HCT116 (cell line): ENCODE data around the gene SLC25A47. TPM values are rescaled to one million over a fixed set of nuclear protein-coding genes. Genes with fewer than 3 reads are reported as not detected.

Source experiments
- ATAC-seq: fragments of 200-7000 bp; cut with Tn5 transposase; 2 replicates; pipeline ENCODE4 v1.9.1; 2020; ENCODE audit warnings: mild to moderate bottlenecking, moderate library complexity
- BruUV-seq: library from RNA; stranded (reverse); fragments of 400-500 nt; replicated peaks from 2 replicates; lab custom pipeline; 2021; lab: Mats Ljungman, UMichigan
- CTCF ChIA-PET: fragments of 300-600 bp; sonication (Branson Sonifier 250); formaldehyde crosslinking; loops from one replicate; lab custom pipeline; 2021; ENCODE audit warnings: antibody characterized with exemption; lab: Charles Lee
- POLR2A ChIA-PET: fragments of 300-600, 350-600 bp; sonication (Branson Sonifier 250); formaldehyde crosslinking; loops from one replicate; lab custom pipeline; 2021; ENCODE audit warnings: antibody characterized with exemption; lab: Charles Lee
- RAD21 ChIA-PET, 2 experiments: fragments of 300-600 bp; sonication (Branson Sonifier 250); formaldehyde crosslinking; loops; one replicate each; lab custom pipeline; 2023; ENCODE audit warnings: low total read pairs in 2 of 2; ENCODE audit not compliant: uncharacterized antibody in 2 of 2, unreplicated experiment in 2 of 2, low non-redundant PET in 1 of 2; lab: Charles Lee
- DNase-seq: peaks from one replicate; pipeline ENCODE4 v3.0.0-alpha.2; 2010; ENCODE audit warnings: low read depth, low spot score
- H2AFZ ChIP-seq: fragments of 200-600 bp; shearing (Covaris generic), sonication (generic); 2 replicates; pipeline ENCODE4 v1.6.1; 2017; ENCODE audit warnings: low read depth, mixed run types, mixed read lengths, antibody characterized with exemption, low read length; ENCODE audit not compliant: poor library complexity, severe bottlenecking
- H3K27ac ChIP-seq: 2 replicates; pipeline ENCODE4 v1.5.1; 2012; ENCODE audit warnings: low read depth, low read length
- H3K27me3 ChIP-seq: fragments of 200-600 bp; sonication (generic); 2 replicates; pipeline ENCODE4 v1.6.1; 2016; ENCODE audit warnings: mixed run types, low read length, mixed read lengths; ENCODE audit not compliant: insufficient read depth
- H3K36me3 ChIP-seq, 2 experiments: fragments of 200-500 bp in 1 of 2; fragments of 200-600 bp in 1 of 2; sonication (Bioruptor generic) in 1 of 2; sonication (generic) in 1 of 2; 2 replicates each; pipeline versions ENCODE4 v1.5.1 to v1.6.1; 2014 to 2016; ENCODE audit warnings: low read length in 2 of 2, inconsistent platforms in 1 of 2, mixed read lengths in 1 of 2, mixed run types in 1 of 2; ENCODE audit not compliant: insufficient read depth in 2 of 2, control insufficient read depth in 1 of 2
- H3K4me1 ChIP-seq, 2 experiments: fragments of 200-600 bp in 1 of 2; sonication (generic) in 1 of 2; 2 replicates each; pipeline versions ENCODE4 v1.5.1 to v1.6.1; 2012 to 2017; ENCODE audit warnings: low read length in 2 of 2, inconsistent platforms in 1 of 2, mild to moderate bottlenecking in 1 of 2, mixed read lengths in 1 of 2, mixed run types in 1 of 2, moderate library complexity in 1 of 2; ENCODE audit not compliant: insufficient read depth in 2 of 2, control insufficient read depth in 1 of 2
- H3K4me2 ChIP-seq: fragments of 200-600 bp; sonication (generic); 2 replicates; pipeline ENCODE4 v1.6.1; 2017; ENCODE audit warnings: mixed run types, low read length, mixed read lengths
- H3K4me3 ChIP-seq, 2 experiments: fragments of 200-600 bp in 1 of 2; sonication (generic) in 1 of 2; replicated peaks in 1 of 2; 2 replicates each; pipeline ENCODE4 v1.5.1; 2011 to 2016; ENCODE audit warnings: low read length in 2 of 2, control low read depth in 1 of 2, low read depth in 1 of 2, mild to moderate bottlenecking in 1 of 2, mixed read lengths in 1 of 2, mixed run types in 1 of 2
- H3K79me2 ChIP-seq: fragments of 200-600 bp; sonication (generic); 2 replicates; pipeline ENCODE4 v1.6.1; 2017; ENCODE audit warnings: mild to moderate bottlenecking, mixed run types, low read length, moderate library complexity, mixed read lengths; ENCODE audit not compliant: insufficient read depth
- H3K9ac ChIP-seq: fragments of 200-600 bp; sonication (generic); 2 replicates; pipeline ENCODE4 v1.6.1; 2016; ENCODE audit warnings: low read length, mixed read lengths
- H3K9me2 ChIP-seq: fragments of 200-600 bp; sonication (generic), shearing (Covaris generic); 2 replicates; pipeline ENCODE4 v1.6.1; 2017; ENCODE audit warnings: mixed run types, mild to moderate bottlenecking, moderate library complexity; ENCODE audit not compliant: insufficient read depth
- H3K9me3 ChIP-seq, 2 experiments: fragments of 200-500 bp in 1 of 2; fragments of 200-600 bp in 1 of 2; sonication (Bioruptor generic) in 1 of 2; sonication (generic) in 1 of 2; 2 replicates each; pipeline ENCODE4 v1.6.1; 2014 to 2017; ENCODE audit warnings: low read length in 2 of 2, mixed read lengths in 2 of 2, inconsistent platforms in 1 of 2, low read depth in 1 of 2, mild to moderate bottlenecking in 1 of 2, mixed run types in 1 of 2, moderate library complexity in 1 of 2; ENCODE audit not compliant: control insufficient read depth in 1 of 2, insufficient read depth in 1 of 2
- H4K20me1 ChIP-seq: fragments of 200-600 bp; sonication (generic), shearing (Covaris generic); 2 replicates; pipeline ENCODE4 v1.6.1; 2017; ENCODE audit warnings: mixed run types, mild to moderate bottlenecking, moderate library complexity; ENCODE audit not compliant: insufficient read depth
- CBX3 ChIP-seq: IDR thresholded peaks from 2 replicates; pipeline ENCODE4 v1.6.1; 2012; ENCODE audit warnings: low read depth
- CEBPB ChIP-seq: IDR thresholded peaks from 2 replicates; pipeline ENCODE4 v1.6.1; 2012; ENCODE audit warnings: low read depth
- EGR1 ChIP-seq: IDR thresholded peaks from 2 replicates; pipeline ENCODE4 v1.6.1; 2012; ENCODE audit warnings: low read depth
- ELF1 ChIP-seq: IDR thresholded peaks from 2 replicates; pipeline ENCODE4 v1.6.1; 2012; ENCODE audit warnings: low read depth, borderline replicate concordance
- EZH2 ChIP-seq: fragments of 200-600 bp; sonication (generic); IDR thresholded peaks from 2 replicates; pipeline ENCODE4 v1.6.1; 2017; ENCODE audit warnings: antibody characterized with exemption, mixed run types
- EZH2phosphoT487 ChIP-seq: fragments of 200-600 bp; IDR thresholded peaks from 2 replicates; pipeline ENCODE4 v1.6.1; 2018; ENCODE audit warnings: antibody characterized with exemption, borderline replicate concordance
- FOSL1 ChIP-seq: IDR thresholded peaks from 2 replicates; pipeline ENCODE4 v1.6.1; 2012; ENCODE audit warnings: low read depth
- POLR2A ChIP-seq: IDR thresholded peaks from 2 replicates; pipeline ENCODE4 v1.7.0; 2011; ENCODE audit warnings: borderline replicate concordance; ENCODE audit not compliant: insufficient read depth, insufficient read length; ENCODE audit errors: extremely low read depth
- POLR2AphosphoS5 ChIP-seq: IDR thresholded peaks from 2 replicates; pipeline ENCODE4 v1.6.1; 2011; ENCODE audit warnings: mild to moderate bottlenecking, low read depth, low read length, moderate library complexity
- RAD21 ChIP-seq: IDR thresholded peaks from 2 replicates; pipeline ENCODE4 v1.6.1; 2012; ENCODE audit warnings: low read depth, mild to moderate bottlenecking
- REST ChIP-seq: IDR thresholded peaks from 2 replicates; pipeline ENCODE4 v1.6.1; 2012; ENCODE audit warnings: low read depth
- SIN3A ChIP-seq: IDR thresholded peaks from 2 replicates; pipeline ENCODE4 v1.6.1; 2012; ENCODE audit warnings: low read depth
- SP1 ChIP-seq: IDR thresholded peaks from 2 replicates; pipeline ENCODE4 v1.6.1; 2012; ENCODE audit warnings: low read depth
- SRF ChIP-seq: IDR thresholded peaks from 2 replicates; pipeline ENCODE4 v1.6.1; 2012; ENCODE audit warnings: low read depth
- TCF7L2 ChIP-seq: IDR thresholded peaks from 2 replicates; pipeline ENCODE4 v1.7.0; 2011; ENCODE audit warnings: borderline replicate concordance, inconsistent platforms; ENCODE audit not compliant: insufficient read depth, insufficient read length; ENCODE audit errors: extremely low read depth
- YY1 ChIP-seq: IDR thresholded peaks from 2 replicates; pipeline ENCODE4 v1.6.1; 2011; ENCODE audit warnings: low read length, low read depth, moderate library complexity, mild to moderate bottlenecking; ENCODE audit not compliant: insufficient replicate concordance; ENCODE audit errors: extremely low read depth
- ZFX ChIP-seq: fragments of 450-650 bp; IDR thresholded peaks from 2 replicates; pipeline ENCODE4 v1.6.1; 2017
- ZNF274 ChIP-seq: fragments of 200-500 bp; sonication (Bioruptor generic); IDR thresholded peaks from 2 replicates; pipeline ENCODE4 v1.6.1; 2014; ENCODE audit warnings: mild to moderate bottlenecking, low read depth, low read length, inconsistent platforms
- intact Hi-C: fragments of 100-400 bp; cut with micrococcal nuclease; formaldehyde crosslinking; loops from 2 replicates; pipeline ENCODE4 v1.10.0; 2022
- total RNA-seq: library from RNA; stranded (reverse); gene quantifications from one replicate; pipeline ENCODE4 v1.2.1, GENCODE V29; 2021; ENCODE audit not compliant: unreplicated experiment
- TF ChIP-seq, protein P1 (sequence below), 3 experiments: fragments of 200-600 bp in 1 of 3; sonication (generic) in 1 of 3; IDR thresholded peaks in 2 of 3; conservative IDR thresholded peaks in 1 of 3; 2 replicates each; pipeline ENCODE4 v1.5.1; 2012 to 2017; ENCODE audit warnings: low read depth in 2 of 3, low read length in 2 of 3, antibody characterized with exemption in 1 of 3, borderline replicate concordance in 1 of 3, control low read depth in 1 of 3, mild to moderate bottlenecking in 1 of 3, mixed read lengths in 1 of 3, mixed run types in 1 of 3, moderate library complexity in 1 of 3; ENCODE audit not compliant: insufficient read depth in 1 of 3
- TF ChIP-seq, protein P2 (sequence below): IDR thresholded peaks from 2 replicates; pipeline ENCODE4 v1.6.1; 2011; ENCODE audit warnings: mild to moderate bottlenecking, low read length, moderate library complexity; ENCODE audit not compliant: insufficient replicate concordance; ENCODE audit errors: extremely low read depth

SLC25A47 gene
- total RNA-seq, 1 experiment from 2014 or later, result 0.17 TPM

- TF ChIP-seq POLR2AphosphoS5 (no peak), EZH2 (no peak), CBX3 (no peak), EGR1 (no peak), FOSL1 (no peak), RAD21 (no peak), TCF7L2 (no peak), CEBPB (no peak), REST (no peak), ZNF274 (no peak), EZH2phosphoT487 (no peak), SRF (no peak), ZFX (no peak), SIN3A (no peak), SP1 (no peak), ELF1 (no peak), POLR2A (no peak), YY1 (no peak)
- TF ChIP-seq, protein P1, sequence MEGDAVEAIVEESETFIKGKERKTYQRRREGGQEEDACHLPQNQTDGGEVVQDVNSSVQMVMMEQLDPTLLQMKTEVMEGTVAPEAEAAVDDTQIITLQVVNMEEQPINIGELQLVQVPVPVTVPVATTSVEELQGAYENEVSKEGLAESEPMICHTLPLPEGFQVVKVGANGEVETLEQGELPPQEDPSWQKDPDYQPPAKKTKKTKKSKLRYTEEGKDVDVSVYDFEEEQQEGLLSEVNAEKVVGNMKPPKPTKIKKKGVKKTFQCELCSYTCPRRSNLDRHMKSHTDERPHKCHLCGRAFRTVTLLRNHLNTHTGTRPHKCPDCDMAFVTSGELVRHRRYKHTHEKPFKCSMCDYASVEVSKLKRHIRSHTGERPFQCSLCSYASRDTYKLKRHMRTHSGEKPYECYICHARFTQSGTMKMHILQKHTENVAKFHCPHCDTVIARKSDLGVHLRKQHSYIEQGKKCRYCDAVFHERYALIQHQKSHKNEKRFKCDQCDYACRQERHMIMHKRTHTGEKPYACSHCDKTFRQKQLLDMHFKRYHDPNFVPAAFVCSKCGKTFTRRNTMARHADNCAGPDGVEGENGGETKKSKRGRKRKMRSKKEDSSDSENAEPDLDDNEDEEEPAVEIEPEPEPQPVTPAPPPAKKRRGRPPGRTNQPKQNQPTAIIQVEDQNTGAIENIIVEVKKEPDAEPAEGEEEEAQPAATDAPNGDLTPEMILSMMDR (IDR thresholded peaks at IDR 0.05 in 2 of 3, conservative IDR thresholded peaks at IDR 0.05 in 1 of 3; ENCODE audit: borderline replicate concordance in 1 of 3, insufficient read depth in 1 of 3, low read depth in 2 of 3, low read length in 2 of 3), result no peak
- TF ChIP-seq, protein P2, sequence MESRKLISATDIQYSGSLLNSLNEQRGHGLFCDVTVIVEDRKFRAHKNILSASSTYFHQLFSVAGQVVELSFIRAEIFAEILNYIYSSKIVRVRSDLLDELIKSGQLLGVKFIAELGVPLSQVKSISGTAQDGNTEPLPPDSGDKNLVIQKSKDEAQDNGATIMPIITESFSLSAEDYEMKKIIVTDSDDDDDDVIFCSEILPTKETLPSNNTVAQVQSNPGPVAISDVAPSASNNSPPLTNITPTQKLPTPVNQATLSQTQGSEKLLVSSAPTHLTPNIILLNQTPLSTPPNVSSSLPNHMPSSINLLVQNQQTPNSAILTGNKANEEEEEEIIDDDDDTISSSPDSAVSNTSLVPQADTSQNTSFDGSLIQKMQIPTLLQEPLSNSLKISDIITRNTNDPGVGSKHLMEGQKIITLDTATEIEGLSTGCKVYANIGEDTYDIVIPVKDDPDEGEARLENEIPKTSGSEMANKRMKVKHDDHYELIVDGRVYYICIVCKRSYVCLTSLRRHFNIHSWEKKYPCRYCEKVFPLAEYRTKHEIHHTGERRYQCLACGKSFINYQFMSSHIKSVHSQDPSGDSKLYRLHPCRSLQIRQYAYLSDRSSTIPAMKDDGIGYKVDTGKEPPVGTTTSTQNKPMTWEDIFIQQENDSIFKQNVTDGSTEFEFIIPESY, result no peak
Observed at GRCh38 chr14:100345711-100346110, 22.6 kb downstream of the SLC25A47 start.

More at GRCh38 chr14:100345711-100346110, 22.6 kb downstream of the SLC25A47 start:
- ChIA-PET POLR2A (no interaction called here), CTCF (no interaction called here), RAD21 (no interaction called here)
- H4K20me1 ChIP-seq, result no peaks in the 10 kb centered on the region
- no peaks in the 10 kb centered on the region for H3K79me2 ChIP-seq
- intact Hi-C loops, result no loop called here
- peaks cover 0 to 8% of the 10 kb centered on the region in 2 experiments; a peak in 1 of 4 replicates for H3K4me1 ChIP-seq
- no peaks in the 10 kb centered on the region for H3K27me3 ChIP-seq
- H3K4me2 ChIP-seq, result no peak overlapping the region
- H3K27ac ChIP-seq, result no peak overlapping the region
- ATAC-seq, result no peak
- H3K36me3 ChIP-seq, result peaks cover 0 to 14% of the 10 kb centered on the region in 2 experiments; a peak in 1 of 4 replicates
- no peak for DNase-seq
- H3K9me2 ChIP-seq, result no peaks in the 10 kb centered on the region
- no TSS peak for BruUV-seq
- H2AFZ ChIP-seq, result no peak overlapping the region
- H3K4me3 ChIP-seq, result no peak overlapping the region
- H3K9me3 ChIP-seq, result no peaks in the 10 kb centered on the region
- H3K9ac ChIP-seq, result no peak overlapping the region
